ENCODE data around the gene RAP1A. TPM values are rescaled to one million over a fixed set of nuclear protein-coding genes. Genes with fewer than 3 reads are reported as not detected.

The RAP1A gene
- 100 to 1,000 TPM in 2 of 4 donors, 10 to 100 TPM in 2; 61.4 to 167 (median 95.0) TPM for total RNA-seq

GRCh38 chr1:111619635-111620440, at the start of gene RAP1A:
Gene RAP1A, plus strand, starts transcription at chr1:111619789. Its CDS starts 71,572 bp downstream, at chr1:111691361.
- TF ChIP-seq CTCF (IDR thresholded peaks at IDR 0.05; ENCODE audit: low read depth) = no peak

DNA sequence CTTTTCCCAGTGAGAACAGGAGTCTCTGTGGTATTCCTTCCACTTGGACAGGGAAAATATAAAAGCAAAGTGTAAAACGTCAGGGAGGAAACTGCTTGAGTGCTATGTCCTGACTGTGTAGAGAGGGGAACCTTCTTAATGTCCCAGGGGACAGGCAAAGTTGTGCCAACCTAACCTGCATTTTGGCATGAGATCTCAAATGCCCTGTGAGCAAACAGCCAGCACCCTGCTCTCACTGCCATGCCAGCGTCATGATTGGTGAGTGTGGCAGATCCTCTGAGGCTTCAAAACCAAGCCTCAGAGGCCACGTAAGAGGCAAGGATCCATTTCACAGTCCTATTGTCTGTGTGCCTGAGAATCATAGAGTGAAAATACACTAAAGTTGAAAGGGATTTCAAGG, 49.7 kb upstream of the RAP1A start:
- TF ChIP-seq CTCF (IDR thresholded peaks at IDR 0.05; ENCODE audit: low read depth) = no peak

DNA sequence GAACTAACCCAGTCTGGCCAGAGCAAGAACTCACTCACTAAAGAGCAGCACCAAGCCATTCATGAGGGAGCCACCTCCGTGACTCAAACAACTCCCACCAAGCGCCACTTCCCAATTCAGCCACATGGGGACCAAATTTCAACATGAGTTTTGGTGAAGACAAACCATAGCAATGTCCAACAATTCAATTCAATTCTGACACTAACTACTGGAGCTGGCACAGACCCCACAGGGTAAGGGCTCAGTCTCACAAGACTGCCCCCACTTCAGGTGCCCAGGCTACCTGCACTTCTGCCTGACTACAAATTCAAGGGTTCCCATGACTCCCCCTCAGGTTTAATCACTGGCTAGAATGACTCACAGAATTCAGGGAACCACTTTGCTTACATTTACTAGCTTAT, 48.8 kb upstream of the RAP1A start:
- no peak for TF ChIP-seq CTCF (IDR thresholded peaks at IDR 0.05; ENCODE audit: low read depth)

GRCh38 chr1:111571239-111571638, 48.4 kb upstream of the RAP1A start:
- no peak for TF ChIP-seq CTCF (IDR thresholded peaks at IDR 0.05; ENCODE audit: low read depth)

- no peak for TF ChIP-seq CTCF (IDR thresholded peaks at IDR 0.05; ENCODE audit: low read depth)
Measured at GRCh38 chr1:111571987-111572386, 47.6 kb upstream of the RAP1A start.

DNA sequence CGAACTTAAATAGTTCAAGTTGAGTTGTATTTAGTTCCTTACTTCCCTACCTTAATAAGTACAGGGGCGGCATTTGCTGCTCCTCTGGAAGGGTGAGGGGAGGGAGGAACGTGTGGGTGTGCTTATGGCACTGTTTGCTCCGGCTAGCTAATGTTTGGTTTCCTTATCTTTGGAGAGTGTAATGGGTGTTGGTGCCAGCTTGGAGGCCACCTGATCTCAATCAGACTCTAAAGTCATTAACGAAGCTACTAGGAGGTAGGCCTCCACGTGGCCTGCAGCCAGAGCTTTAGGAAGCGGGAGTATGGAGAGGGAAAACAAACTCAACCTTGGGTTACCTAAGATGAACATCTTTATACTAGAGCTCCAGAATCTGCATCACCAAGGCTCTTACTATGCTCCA, 43.0 kb upstream of the RAP1A start:
- no peak for TF ChIP-seq CTCF (IDR thresholded peaks at IDR 0.05; ENCODE audit: low read depth)

DNA sequence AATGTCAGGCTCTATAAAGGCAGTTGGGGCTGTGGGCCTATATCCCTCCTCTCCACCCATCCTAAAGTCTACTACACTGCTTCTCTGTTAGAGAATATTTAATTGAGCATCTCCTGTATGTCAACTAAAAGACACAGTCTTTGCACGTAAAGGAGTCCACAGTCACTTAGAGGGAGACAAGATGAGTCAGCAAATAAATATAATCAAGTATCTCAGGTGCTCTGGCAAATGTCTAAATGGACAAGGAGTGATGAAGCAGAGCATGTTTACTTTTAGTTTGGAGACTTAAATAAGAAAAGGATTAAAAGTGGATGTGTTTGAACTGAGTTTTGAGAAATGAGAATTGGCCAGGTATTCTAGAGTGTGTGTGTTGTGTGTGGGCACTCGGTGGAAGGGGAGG, 41.8 kb upstream of the RAP1A start:
- no peak for TF ChIP-seq CTCF (IDR thresholded peaks at IDR 0.05; ENCODE audit: low read depth)
